Bronchial epithelial cell (primary cell): ENCODE results near the gene FBXO15. TPM values are rescaled to one million over a fixed set of nuclear protein-coding genes. Genes with fewer than 3 reads are reported as not detected.

Source experiments
- DNase-seq: peaks from one replicate; pipeline ENCODE4 v3.0.0-alpha.2; 2010; ENCODE audit warnings: low read depth
- FAIRE-seq: peaks from 2 replicates; lab custom pipeline; 2011; peaks lifted over from hg19 to GRCh38; lab: Jason Lieb, UNC
- H3K27me3 ChIP-seq: 2 replicates; pipeline ENCODE4 v1.5.1; 2011; ENCODE audit warnings: low read length; ENCODE audit not compliant: control insufficient read depth, insufficient read depth
- H3K36me3 ChIP-seq: 2 replicates; pipeline ENCODE4 v1.5.1; 2011; ENCODE audit warnings: low read length; ENCODE audit not compliant: control insufficient read depth, insufficient read depth
- H3K4me3 ChIP-seq: 2 replicates; pipeline ENCODE4 v1.5.1; 2011; ENCODE audit warnings: mild to moderate bottlenecking, low read depth, low read length, control low read depth
- CTCF ChIP-seq: IDR thresholded peaks from 2 replicates; pipeline ENCODE4 v1.5.1; 2011; ENCODE audit warnings: mild to moderate bottlenecking, moderate library complexity, low read length, control low read depth, inconsistent platforms; ENCODE audit not compliant: insufficient read depth, severe bottlenecking
- total RNA-seq: library from RNA; depleted of rRNA; stranded (reverse); fragments of >200 nt; gene quantifications from 2 replicates; pipeline ENCODE4 v1.2.1, GENCODE V29; 2014

The FBXO15 gene
- total RNA-seq, 1 donor from 2014 or later, result not detected

- Histone ChIP-seq H3K27me3 (no peaks in the 10 kb centered on the region), H3K4me3 (no peak overlapping the region), H3K36me3 (no peaks in the 10 kb centered on the region)
- no peak for TF ChIP-seq CTCF
- no peak for DNase-seq
- no peak for FAIRE-seq
Measured at GRCh38 chr18:74178884-74179283, 31.2 kb upstream of the FBXO15 start.

- Histone ChIP-seq H3K36me3 (no peaks in the 10 kb centered on the region), H3K4me3 (no peak overlapping the region), H3K27me3 (no peaks in the 10 kb centered on the region)
- DNase-seq, result no peak
- TF ChIP-seq CTCF, result no peak
- FAIRE-seq, result no peak
Measured at GRCh38 chr18:74175658-74176057, 28.0 kb upstream of the FBXO15 start.

- H3K27me3 ChIP-seq, result no peaks in the 10 kb centered on the region
- TF ChIP-seq CTCF, result no peak
- no peak for DNase-seq
- no peak overlapping the region for H3K4me3 ChIP-seq
- no peaks in the 10 kb centered on the region for H3K36me3 ChIP-seq
- no peak for FAIRE-seq
Measured at GRCh38 chr18:74173434-74173750, 25.8 kb upstream of the FBXO15 start.

GRCh38 chr18:74172697-74173433 lies 25.2 kb upstream of the FBXO15 start:
- TF ChIP-seq CTCF, result no peak
- FAIRE-seq (no peak), DNase-seq (no peak)
- H3K36me3 ChIP-seq, result no peaks in the 10 kb centered on the region
- no peak overlapping the region for H3K4me3 ChIP-seq
- no peaks in the 10 kb centered on the region for H3K27me3 ChIP-seq

GRCh38 chr18:74171910-74172606 lies 24.4 kb upstream of the FBXO15 start:
- H3K4me3 ChIP-seq, result peak overlapping the region; percentile 12
- no peaks in the 10 kb centered on the region for H3K27me3 ChIP-seq
- H3K36me3 ChIP-seq, result no peaks in the 10 kb centered on the region
- FAIRE-seq (no peak), DNase-seq (no peak)
- no peak for TF ChIP-seq CTCF
